Measurements from ENCODE around the gene POLR2F. TPM values are rescaled to one million over a fixed set of nuclear protein-coding genes. Genes with fewer than 3 reads are reported as not detected.

Gene POLR2F
- total RNA-seq, 1 experiment from 2014 or later, result 107 TPM

DNA sequence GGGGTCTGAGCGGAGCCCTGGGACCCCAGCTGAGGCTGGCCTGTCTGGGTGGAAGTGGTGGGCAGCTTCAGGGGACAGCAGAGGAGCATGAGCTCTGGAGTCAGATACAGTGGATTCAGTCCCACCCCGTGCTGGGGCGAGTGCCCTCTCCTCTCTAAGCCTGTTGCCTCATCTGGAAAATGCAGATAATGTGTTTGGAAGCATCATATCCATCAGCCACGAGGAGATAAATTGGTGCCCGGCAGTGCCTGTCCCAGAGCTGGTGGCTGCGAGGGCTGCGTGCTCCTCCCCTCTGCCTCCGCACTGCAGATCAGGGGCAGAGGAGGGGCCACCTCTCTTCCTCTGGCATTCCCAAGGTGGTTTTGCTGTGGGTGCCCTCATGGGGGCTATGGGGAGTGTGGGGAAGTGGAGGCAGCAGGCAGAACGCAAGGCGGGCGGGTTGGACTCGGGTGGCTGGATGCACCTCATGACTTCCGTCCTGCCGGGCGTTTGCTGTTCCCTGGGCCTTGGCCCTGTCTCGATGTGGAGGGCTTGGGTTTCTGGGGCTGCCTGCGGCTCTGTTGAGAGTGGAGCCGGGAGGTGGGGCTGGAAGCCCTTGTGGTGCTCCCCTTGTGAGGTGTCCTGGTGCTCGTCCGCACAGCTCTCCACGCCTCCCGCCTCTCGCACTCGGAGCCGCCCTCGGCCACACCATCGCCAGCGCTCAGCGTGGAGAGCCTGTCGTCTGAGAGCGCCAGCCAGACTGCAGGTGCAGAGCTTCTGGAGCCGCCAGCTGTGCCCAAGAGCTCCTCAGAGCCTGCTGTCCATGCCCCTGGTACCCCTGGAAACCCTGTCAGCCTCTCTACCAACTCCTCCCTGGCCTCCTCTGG lies 26.5 kb upstream of the POLR2F start (continued):
- TF ChIP-seq TCF7L2 (IDR thresholded peaks at IDR 0.05; ENCODE audit: borderline replicate concordance, extremely low read depth, insufficient read depth, insufficient read length), result no peak
- TF ChIP-seq ELF1 (IDR thresholded peaks at IDR 0.05; ENCODE audit: borderline replicate concordance, low read depth), result no peak
- no peak for TF ChIP-seq FOSL1 (IDR thresholded peaks at IDR 0.05; ENCODE audit: low read depth)
- TF ChIP-seq YY1 (IDR thresholded peaks at IDR 0.05; ENCODE audit: extremely low read depth, insufficient replicate concordance, low read depth, low read length), result no peak
- no peak for TF ChIP-seq CEBPB (IDR thresholded peaks at IDR 0.05; ENCODE audit: low read depth)
- TF ChIP-seq EZH2phosphoT487 (IDR thresholded peaks at IDR 0.05; ENCODE audit: borderline replicate concordance), result no peak
- no peak for TF ChIP-seq SP1 (IDR thresholded peaks at IDR 0.05; ENCODE audit: low read depth)
- TF ChIP-seq, protein P1, sequence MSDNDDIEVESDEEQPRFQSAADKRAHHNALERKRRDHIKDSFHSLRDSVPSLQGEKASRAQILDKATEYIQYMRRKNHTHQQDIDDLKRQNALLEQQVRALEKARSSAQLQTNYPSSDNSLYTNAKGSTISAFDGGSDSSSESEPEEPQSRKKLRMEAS (IDR thresholded peaks at IDR 0.05), result no peak

DNA sequence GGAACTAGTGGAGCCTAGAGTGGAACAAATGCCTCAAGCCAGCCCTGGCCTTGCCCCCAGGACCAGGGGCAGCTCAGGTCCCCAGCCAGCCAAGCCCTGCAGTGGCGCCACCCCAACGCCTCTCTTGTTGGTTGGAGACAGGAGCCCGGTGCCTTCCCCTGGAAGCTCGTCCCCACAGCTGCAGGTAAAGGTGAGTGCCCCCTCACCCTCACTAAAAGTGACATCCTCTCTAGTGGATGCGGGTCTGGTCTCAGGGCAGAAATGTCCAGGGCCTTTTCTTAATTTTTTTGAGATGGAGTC lies 25.9 kb upstream of the POLR2F start:
- H3K36me3 ChIP-seq (ENCODE audit: control insufficient read depth in 1 of 2, insufficient read depth in 2 of 2, low read length in 2 of 2), result peaks cover 11 to 17% of the 10 kb centered on the region in 2 experiments; a peak in 2 of 4 replicates
- no peak overlapping the region for H3K9ac ChIP-seq (ENCODE audit: low read length)
- H3K4me2 ChIP-seq (ENCODE audit: low read length), result no peak overlapping the region
- no peak for DNase-seq (ENCODE audit: low read depth, low spot score)
- ChIA-PET RAD21 (ENCODE audit: low non-redundant PET in 1 of 2, low total read pairs in 2 of 2, uncharacterized antibody in 2 of 2, unreplicated experiment in 2 of 2) (no interaction called here), POLR2A (no interaction called here), CTCF (no interaction called here)
- H3K27me3 ChIP-seq (ENCODE audit: insufficient read depth, low read length), result no peaks in the 10 kb centered on the region
- H3K79me2 ChIP-seq (ENCODE audit: insufficient read depth, low read length), result no peaks in the 10 kb centered on the region
- H3K9me3 ChIP-seq (ENCODE audit: control insufficient read depth in 1 of 2, insufficient read depth in 1 of 2, low read depth in 1 of 2, low read length in 2 of 2), result no peaks in the 10 kb centered on the region
- H3K4me3 ChIP-seq (replicated peaks in 1 of 2; ENCODE audit: low read depth in 1 of 2, low read length in 2 of 2), result no peak overlapping the region
- no TSS peak for BruUV-seq (replicated peaks)
- no peak for ATAC-seq
- no peaks in the 10 kb centered on the region for H4K20me1 ChIP-seq (ENCODE audit: insufficient read depth)
- H3K9me2 ChIP-seq (ENCODE audit: insufficient read depth), result no peaks in the 10 kb centered on the region
- H3K4me1 ChIP-seq (ENCODE audit: control insufficient read depth in 1 of 2, insufficient read depth in 2 of 2, low read length in 2 of 2), result no peaks in the 10 kb centered on the region
- TF ChIP-seq POLR2A (IDR thresholded peaks at IDR 0.05; ENCODE audit: borderline replicate concordance, extremely low read depth, insufficient read depth, insufficient read length) (no peak), EZH2phosphoT487 (IDR thresholded peaks at IDR 0.05; ENCODE audit: borderline replicate concordance) (no peak), SRF (IDR thresholded peaks at IDR 0.05; ENCODE audit: low read depth) (no peak), JUND (IDR thresholded peaks at IDR 0.05) (no peak), POLR2AphosphoS5 (IDR thresholded peaks at IDR 0.05; ENCODE audit: low read depth, low read length) (no peak), FOSL1 (IDR thresholded peaks at IDR 0.05; ENCODE audit: low read depth) (no peak), SIN3A (IDR thresholded peaks at IDR 0.05; ENCODE audit: low read depth) (no peak), YY1 (IDR thresholded peaks at IDR 0.05; ENCODE audit: extremely low read depth, insufficient replicate concordance, low read depth, low read length) (no peak)
- no peak overlapping the region for H2AFZ ChIP-seq (ENCODE audit: low read depth, low read length, poor library complexity, severe bottlenecking)
- no peak overlapping the region for H3K27ac ChIP-seq (ENCODE audit: low read depth, low read length)
- intact Hi-C loops (cut with micrococcal nuclease), result no loop called here
